SK-N-MC (cell line): Measurements from ENCODE around the gene ATP5F1B.

ENCODE experiments used
- DNase-seq: peaks from one replicate; pipeline ENCODE4 v3.0.0-alpha.2; 2011; ENCODE audit warnings: low read depth, low spot score
- H3K27ac ChIP-seq: fragments of 200-600 bp; sonication (generic); 2 replicates; pipeline ENCODE4 v1.5.1; 2016; ENCODE audit warnings: mixed run types
- H3K36me3 ChIP-seq: fragments of 200-600 bp; sonication (generic); 2 replicates; pipeline ENCODE4 v1.6.1; 2017; ENCODE audit warnings: antibody characterized with exemption, low read length, mixed read lengths; ENCODE audit not compliant: insufficient read depth
- H3K4me3 ChIP-seq: fragments of 200-600 bp; sonication (generic); 2 replicates; pipeline ENCODE4 v1.5.1; 2016
- H3K9ac ChIP-seq: fragments of 200-600 bp; sonication (generic); 2 replicates; pipeline ENCODE4 v1.8.0; 2017; ENCODE audit warnings: mixed run types, mixed read lengths; ENCODE audit not compliant: insufficient read length
- H3K9me3 ChIP-seq: fragments of 200-600 bp; sonication (generic); 2 replicates; pipeline ENCODE4 v1.6.1; 2017; ENCODE audit warnings: low read depth, mild to moderate bottlenecking, antibody characterized with exemption, low read length, moderate library complexity, mixed read lengths
- EZH2 ChIP-seq: fragments of 200-600 bp; sonication (generic); IDR thresholded peaks from one replicate; pipeline ENCODE4 v1.6.1; 2017; ENCODE audit warnings: antibody characterized with exemption
- FOXP2 ChIP-seq: optimal IDR thresholded peaks from 2 replicates; pipeline ENCODE3; 2011; ENCODE audit warnings: mild to moderate bottlenecking, moderate library complexity; ENCODE audit not compliant: insufficient read depth; ENCODE audit errors: extremely low read length, control extremely low read depth
- POLR2AphosphoS5 ChIP-seq: IDR thresholded peaks from 2 replicates; pipeline ENCODE4 v1.6.1; 2012; ENCODE audit warnings: mild to moderate bottlenecking, low read depth, low read length, borderline replicate concordance

ATP5F1B gene

DNA sequence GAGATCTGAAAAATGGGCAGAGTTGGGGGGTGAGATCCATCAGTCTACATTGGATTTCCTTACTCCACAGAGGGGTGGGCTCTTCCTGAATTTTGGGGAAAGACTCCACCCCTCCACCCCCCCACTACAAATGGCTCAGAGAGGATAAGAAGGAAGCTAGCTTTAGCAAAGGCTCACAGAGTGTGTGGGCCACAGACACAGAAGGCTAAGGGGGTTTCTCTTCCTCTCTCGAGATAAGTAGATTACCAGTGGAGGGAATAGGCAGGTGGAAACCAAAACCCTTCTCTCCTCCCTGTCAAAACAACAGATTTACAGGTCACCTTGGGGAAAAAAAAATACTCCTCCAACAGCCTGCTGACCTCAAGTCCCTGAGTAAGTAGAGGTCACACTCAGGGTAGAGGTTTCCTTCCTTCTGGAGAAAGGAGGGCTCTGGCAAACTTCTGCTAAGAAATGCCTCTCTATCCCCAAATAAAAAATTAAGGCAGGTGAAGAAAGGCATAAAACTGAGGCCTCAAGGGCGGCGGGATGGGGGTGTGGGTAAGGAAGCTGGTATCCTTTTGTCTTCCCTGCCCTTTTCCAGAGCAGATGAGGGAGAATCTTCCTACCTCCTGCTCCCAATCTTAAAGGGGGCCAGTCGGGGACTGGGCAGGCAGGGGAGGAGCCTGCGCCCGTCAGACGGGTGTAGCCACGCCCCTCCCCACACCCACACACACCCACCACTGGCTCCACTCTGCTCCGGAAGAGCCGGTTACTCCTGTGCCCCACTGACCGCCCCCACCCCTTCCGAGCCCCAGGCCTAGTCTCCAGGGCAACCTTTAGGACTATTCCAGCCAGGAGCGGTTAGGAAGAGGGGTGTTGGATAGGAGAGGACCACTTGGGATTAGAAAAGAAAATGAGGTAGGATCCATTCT, 13.7 kb downstream of the ATP5F1B start:
- Histone ChIP-seq H3K4me3 (peak overlapping the region; percentile 65), H3K9me3 (no peaks in the 10 kb centered on the region), H3K9ac (no peak overlapping the region), H3K36me3 (peaks cover 1% of the 10 kb centered on the region), H3K27ac (peak overlapping the region; percentile 72; the same call in 1 of the 2 replicates)
- TF ChIP-seq POLR2AphosphoS5 (peak; percentile 57; the same call in 1 of the 2 replicates), FOXP2 (no peak)
- DNase-seq = no peak

DNA sequence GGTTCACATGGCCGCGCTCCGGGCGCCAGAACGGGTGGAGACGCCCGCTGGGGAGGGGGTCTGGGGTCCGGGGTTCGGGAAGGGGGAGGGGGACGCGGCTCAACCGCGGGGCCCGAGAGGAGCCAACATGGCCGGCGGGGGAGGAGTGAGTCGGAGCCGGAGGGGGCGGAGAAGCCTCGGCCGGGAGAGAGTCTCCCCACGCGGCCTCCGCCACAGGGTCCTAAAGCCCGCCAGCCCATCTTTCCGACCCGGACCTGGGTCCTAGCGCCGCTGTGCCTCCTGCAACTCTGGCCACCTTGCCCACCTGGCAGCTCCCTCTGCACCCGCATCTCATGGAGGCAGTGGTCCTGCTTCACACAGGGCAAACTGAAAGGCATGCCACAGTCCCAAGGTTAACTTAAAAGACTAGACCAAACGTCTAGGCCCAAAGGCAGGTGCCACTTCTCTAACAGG, 15.6 kb downstream of the ATP5F1B start, which contains the start of gene BAZ2A:
BAZ2A (minus strand) TSS at position 147 of the 453 bp plus-strand sequence. CDS start 12,796 bp downstream, outside the sequence.
- peaks cover 15% of the 10 kb centered on the region for H3K36me3 ChIP-seq
- DNase-seq = no peak
- H3K9ac ChIP-seq = peak within 1 kb of the TSS; percentile 96
- TF ChIP-seq EZH2 (no peak), POLR2AphosphoS5 (no peak), FOXP2 (no peak)
- peak within 1 kb of the TSS; percentile 86 for H3K27ac ChIP-seq
- H3K9me3 ChIP-seq = no peaks in the 10 kb centered on the region
- peak within 1 kb of the TSS; percentile 98 for H3K4me3 ChIP-seq

DNA sequence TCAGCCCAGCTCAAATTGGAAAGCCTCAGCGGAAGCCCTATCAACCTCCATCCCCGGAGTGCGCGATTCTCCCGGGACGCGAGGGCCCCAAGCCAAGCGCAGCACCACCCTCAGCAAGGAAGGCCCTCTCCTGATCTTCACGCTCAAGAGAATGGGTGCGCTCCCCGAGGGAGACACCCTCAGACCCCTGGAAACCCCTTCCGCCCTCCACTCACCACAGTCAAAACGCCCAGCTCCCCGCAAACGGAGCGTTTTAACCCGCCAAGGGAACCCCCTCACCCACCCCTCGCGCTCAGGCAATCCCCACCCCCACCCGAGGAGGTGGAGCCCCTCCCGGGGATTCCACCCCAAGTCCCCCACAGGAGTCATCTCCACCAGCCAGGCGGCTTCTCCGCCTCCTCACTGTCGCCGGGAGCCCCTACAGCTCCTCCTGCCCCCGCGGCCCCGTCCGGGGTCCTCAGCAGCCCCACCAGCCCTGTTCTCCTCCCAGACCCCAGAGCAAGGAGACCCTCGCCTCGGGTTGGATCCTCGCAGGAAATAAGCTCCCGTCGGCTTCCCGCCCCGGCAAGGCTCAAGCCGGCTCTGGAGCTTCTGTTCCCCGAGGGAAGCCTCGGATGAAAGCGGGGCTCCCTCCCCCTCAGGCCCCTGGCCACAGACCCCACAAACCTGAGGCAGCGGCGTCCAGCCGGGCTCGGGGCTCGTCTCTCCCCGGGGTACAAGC, 16.2 kb downstream of the ATP5F1B start:
- Histone ChIP-seq H3K27ac (peak overlapping the region; percentile 86), H3K4me3 (peak overlapping the region; percentile 98), H3K36me3 (peaks cover 15% of the 10 kb centered on the region), H3K9me3 (no peaks in the 10 kb centered on the region), H3K9ac (peak overlapping the region; percentile 96)
- no peak for DNase-seq
- no peak for TF ChIP-seq EZH2
- TF ChIP-seq POLR2AphosphoS5 = no peak; the same call in 1 of the 2 replicates
- TF ChIP-seq FOXP2 = no peak

DNA sequence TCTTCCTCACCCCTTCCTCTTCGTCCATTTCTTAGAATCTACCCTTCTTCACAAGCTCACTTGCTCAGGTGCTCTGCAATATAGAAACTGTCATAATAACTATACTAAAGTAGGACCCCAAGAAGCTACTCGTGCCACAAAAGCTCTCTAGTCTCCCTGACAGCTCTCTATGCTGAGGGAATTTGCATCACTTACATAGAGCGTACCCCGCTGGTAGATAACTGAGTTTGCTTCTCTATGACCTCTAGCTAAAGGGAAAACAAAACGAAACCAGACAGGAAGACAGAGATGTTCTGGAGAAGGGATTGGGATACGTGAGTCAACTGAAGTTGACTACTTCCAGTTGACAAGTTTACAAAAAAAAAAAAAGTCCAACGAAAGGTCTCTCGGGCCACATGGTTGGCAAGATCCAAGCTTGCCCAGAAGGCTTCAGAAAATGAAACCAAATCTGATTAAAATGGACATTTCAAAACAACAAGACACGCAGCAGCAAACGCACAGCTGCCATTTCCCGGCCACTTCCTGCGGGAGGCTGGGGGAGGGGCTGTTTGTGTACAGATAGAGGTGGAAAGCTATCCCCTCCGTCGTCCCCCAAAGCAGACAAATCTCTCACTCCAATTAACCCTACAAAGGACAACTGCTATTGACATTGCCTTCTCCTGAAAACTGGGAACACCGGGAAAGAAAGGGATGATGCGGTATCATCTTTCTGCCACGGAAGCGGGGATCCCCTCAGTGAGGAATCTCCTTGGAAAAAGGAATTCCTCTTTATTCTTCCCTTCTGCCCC, 16.9 kb downstream of the ATP5F1B start:
- TF ChIP-seq FOXP2 = no peak
- no peak for TF ChIP-seq EZH2
- no peak for TF ChIP-seq POLR2AphosphoS5
- H3K27ac ChIP-seq = peak overlapping the region; percentile 86
- H3K4me3 ChIP-seq = peak overlapping the region; percentile 98
- no peaks in the 10 kb centered on the region for H3K9me3 ChIP-seq
- DNase-seq = no peak
- H3K36me3 ChIP-seq = peaks cover 22% of the 10 kb centered on the region
- peak overlapping the region; percentile 96 for H3K9ac ChIP-seq

DNA sequence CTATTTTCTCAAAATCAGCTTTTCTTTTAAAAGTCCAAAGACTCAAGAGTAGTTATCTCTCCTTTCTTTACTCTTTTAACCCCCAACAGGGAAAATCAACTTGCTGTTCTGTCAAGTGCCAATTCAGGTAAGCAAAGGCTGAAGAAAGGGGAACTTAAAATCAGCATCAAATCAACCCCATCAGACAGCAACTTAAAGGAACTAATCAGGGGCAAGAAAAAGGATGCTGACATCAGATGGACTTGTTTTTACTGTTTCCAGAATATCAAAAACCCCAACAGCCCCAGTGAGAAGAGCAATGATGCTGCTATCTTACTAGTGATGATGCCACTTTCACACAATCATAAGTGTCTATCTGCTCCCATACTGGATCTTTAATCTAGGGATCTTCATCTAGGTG, 19.1 kb downstream of the ATP5F1B start:
- H3K4me3 ChIP-seq = no peak overlapping the region
- no peak overlapping the region for H3K27ac ChIP-seq
- no peaks in the 10 kb centered on the region for H3K9me3 ChIP-seq
- TF ChIP-seq EZH2 (no peak), POLR2AphosphoS5 (no peak), FOXP2 (no peak)
- no peak for DNase-seq
- peaks cover 25% of the 10 kb centered on the region for H3K36me3 ChIP-seq
- no peak overlapping the region for H3K9ac ChIP-seq

DNA sequence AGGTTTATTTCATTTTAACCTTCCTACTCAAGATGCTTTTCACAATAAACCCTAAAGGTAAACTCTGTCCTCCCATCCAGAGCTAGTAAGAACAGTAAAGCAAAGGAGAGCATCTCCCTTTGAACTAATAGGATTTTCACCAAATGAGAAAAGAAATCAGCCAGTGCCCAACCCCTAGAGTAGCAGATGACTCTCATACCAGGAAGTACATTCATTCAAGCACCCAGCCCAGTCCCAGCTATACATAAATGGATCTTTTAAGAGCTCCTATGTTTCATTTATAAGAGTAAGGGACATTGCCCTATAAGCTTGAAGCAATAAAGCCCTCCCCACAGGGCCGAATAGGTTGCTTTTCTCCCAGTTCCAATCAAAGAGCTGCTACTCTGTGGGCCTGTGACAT, 23.2 kb downstream of the ATP5F1B start:
- DNase-seq = no peak
- Histone ChIP-seq H3K9ac (no peak overlapping the region), H3K27ac (no peak overlapping the region), H3K36me3 (peaks cover 47% of the 10 kb centered on the region), H3K4me3 (no peak overlapping the region), H3K9me3 (no peaks in the 10 kb centered on the region)
- no peak for TF ChIP-seq FOXP2
- TF ChIP-seq POLR2AphosphoS5 = no peak
- no peak for TF ChIP-seq EZH2

DNA sequence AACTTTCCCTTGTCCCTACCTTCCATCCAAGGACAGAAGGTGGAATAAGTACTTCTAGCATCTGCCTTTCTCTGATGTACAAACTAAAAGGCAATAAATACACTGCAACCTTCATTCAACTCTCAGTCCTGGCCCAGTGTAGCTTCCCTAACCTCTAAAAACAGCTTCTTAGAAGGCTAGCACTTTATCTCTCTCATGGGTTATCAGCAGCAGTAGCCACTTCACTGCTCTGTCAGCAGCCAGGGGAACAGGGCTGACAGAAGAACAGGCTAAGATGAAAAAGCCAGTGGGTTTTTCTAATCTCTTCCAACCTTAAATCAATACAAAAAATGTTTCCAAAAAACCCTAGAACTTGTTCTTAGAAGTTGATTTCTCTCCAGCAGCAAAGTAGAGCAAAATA, 28.9 kb downstream of the ATP5F1B start:
- Histone ChIP-seq H3K36me3 (peaks cover 79% of the 10 kb centered on the region), H3K4me3 (no peak overlapping the region), H3K9ac (no peak overlapping the region), H3K27ac (no peak overlapping the region), H3K9me3 (no peaks in the 10 kb centered on the region)
- no peak for DNase-seq
- TF ChIP-seq POLR2AphosphoS5 (no peak), FOXP2 (no peak), EZH2 (no peak)
